Activated CD8-positive, alpha-beta T cell treated with anti-CD3 and anti-CD28 coated beads, Interleukin-2, amount 10 ng/mL, durations not matched to agents 7 days and 5 days (primary cell): ENCODE measurements around the gene SETD1B. TPM values are rescaled to one million over a fixed set of nuclear protein-coding genes. Genes with fewer than 3 reads are reported as not detected.
"Not testable (repeated sequence)": the region's sequence is repeated elsewhere in the genome, so short reads cannot be mapped to it uniquely, and the experiment has no call there.

Experiments
- ATAC-seq: fragments of 150-1000 bp; cut with Tn5 transposase; one replicate; pipeline ENCODE4 v1.10.0; 2021; ENCODE audit warnings: moderate library complexity
- CTCF ChIA-PET: fragments of 350-600 bp; sonication (Branson Sonifier 250); formaldehyde crosslinking; loops from one replicate; lab custom pipeline; 2021; ENCODE audit warnings: antibody characterized with exemption; lab: Charles Lee
- POLR2A ChIA-PET: fragments of 350-600 bp; sonication (Branson Sonifier 250); formaldehyde crosslinking; loops from one replicate; lab custom pipeline; 2021; ENCODE audit warnings: antibody characterized with exemption; lab: Charles Lee
- DNase-seq: peaks from one replicate; pipeline ENCODE4 v3.0.0-alpha.2; 2020
- H3K27ac Mint-ChIP-seq: one replicate; pipeline ENCODE4 v1.8.0; 2021; ENCODE audit warnings: mild to moderate bottlenecking, mixed read lengths
- H3K27me3 Mint-ChIP-seq: one replicate; pipeline ENCODE4 v1.8.0; 2021; ENCODE audit warnings: low read depth, mixed read lengths
- H3K36me3 Mint-ChIP-seq: one replicate; pipeline ENCODE4 v1.8.0; 2021; ENCODE audit warnings: low read depth, mixed read lengths
- H3K4me1 Mint-ChIP-seq: one replicate; pipeline ENCODE4 v1.8.0; 2021; ENCODE audit warnings: low read depth, mixed read lengths
- H3K4me3 Mint-ChIP-seq: one replicate; pipeline ENCODE4 v1.8.0; 2021; ENCODE audit warnings: mild to moderate bottlenecking, mixed read lengths
- H3K9me3 Mint-ChIP-seq: one replicate; pipeline ENCODE4 v1.8.0; 2022; ENCODE audit warnings: mixed read lengths; ENCODE audit not compliant: insufficient read depth
- total RNA-seq, 2 experiments: library from RNA; stranded (reverse); gene quantifications; one replicate each; pipeline ENCODE4 v1.2.3, GENCODE V29; 2021

SETD1B gene
- total RNA-seq, 2 experiments from 2014 or later: 30.0 to 30.9 TPM

DNA sequence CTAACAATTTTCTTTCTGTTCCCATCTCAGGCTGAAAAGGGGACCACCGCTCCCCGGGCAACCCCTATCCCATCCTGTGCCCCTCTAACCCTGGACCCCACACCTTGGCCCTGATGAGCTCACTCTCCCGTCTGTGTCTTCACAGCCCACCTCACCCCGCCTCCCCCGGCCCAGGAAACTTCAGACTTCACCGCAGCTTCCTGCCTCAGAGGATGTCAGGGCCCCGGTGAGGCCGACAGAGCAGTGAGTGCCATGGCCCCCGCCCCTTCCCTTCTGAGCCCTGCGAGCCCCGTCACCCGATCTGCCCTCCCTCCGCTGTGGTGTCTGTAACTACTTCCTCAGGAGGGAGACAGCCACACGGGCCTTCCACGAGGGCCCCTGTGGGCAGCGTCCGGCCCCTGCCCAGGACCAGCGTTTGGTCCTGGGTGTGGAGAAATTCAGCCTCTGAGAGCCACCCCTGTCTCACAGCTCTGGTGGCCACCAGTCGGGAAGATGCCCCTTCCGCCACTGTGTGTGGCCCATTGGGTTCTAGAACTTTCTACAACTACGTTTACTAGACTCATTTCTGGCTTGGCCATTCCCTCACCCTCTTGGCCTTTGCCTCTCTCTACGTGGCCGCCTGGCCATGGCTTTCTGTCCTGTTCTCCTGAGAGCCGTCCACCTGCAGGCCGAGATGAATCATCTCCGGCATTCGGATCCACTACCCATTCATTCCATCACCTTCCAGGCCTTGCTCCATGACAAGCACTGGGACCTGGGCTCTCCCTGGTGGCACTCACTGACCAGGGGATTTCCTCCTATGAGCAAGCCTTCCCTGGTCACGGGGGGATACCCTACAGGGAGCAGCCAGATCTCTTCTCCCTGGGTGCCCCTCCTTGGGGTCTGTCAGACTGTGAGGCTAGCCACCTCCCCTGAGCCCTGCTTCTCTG, 13.7 kb upstream of the SETD1B start:
- Mint-ChIP-seq H3K27ac (peak overlapping the region; percentile 99), H3K36me3 (peaks cover 67% of the 10 kb centered on the region), H3K27me3 (no peaks in the 10 kb centered on the region), H3K9me3 (no peaks in the 10 kb centered on the region), H3K4me3 (peak overlapping the region; percentile 94), H3K4me1 (peaks cover 68% of the 10 kb centered on the region)
- peak; percentile 98 for DNase-seq
- ChIA-PET POLR2A (interaction anchor here (0.6 to 26.9 kb wide), 9 partner anchors 8 to 291 kb away, joined by 3 to 543 read pairs (median 4); partner anchors contain the start of genes ORAI1, SETD1B and TMEM120B), CTCF (interaction anchor here (0.5 to 26.5 kb wide), 9 partner anchors 11 to 165 kb away, joined by 3 to 956 read pairs (median 4); partner anchors contain the start of genes CFAP251, PSMD9, SETD1B and TMEM120B)
- ATAC-seq: peak; percentile 60

DNA sequence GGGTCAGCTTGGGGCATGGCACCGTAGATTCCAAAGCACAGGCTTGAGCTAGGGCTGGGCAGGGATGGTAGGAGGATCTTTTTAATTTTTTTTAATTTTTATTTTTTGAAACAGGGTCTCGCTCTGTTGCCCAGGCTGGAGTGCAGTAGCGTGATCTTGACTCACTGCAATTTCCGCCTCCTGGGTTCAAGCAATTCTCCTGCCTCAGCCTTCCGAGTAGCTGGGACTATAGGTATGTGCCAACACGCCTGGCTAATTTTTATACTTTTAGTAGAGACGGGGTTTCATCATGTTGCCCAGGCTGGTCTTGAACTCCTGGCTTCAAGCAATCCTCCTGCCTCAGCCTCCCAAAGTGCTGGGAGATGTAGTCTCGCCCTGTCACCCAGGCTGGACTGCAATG, 13.0 kb upstream of the SETD1B start:
- not testable (repeated sequence) for DNase-seq, ATAC-seq, H3K27me3 Mint-ChIP-seq, H3K9me3 Mint-ChIP-seq
- ChIA-PET POLR2A (interaction anchor here (0.7 to 26.9 kb wide), 5 partner anchors 9 to 414 kb away, joined by 4 to 543 read pairs (median 17); partner anchors contain the start of genes SETD1B and TMEM120B), CTCF (interaction anchor here (11.6 to 26.5 kb wide), 2 partner anchors 12 to 15 kb away, joined by 581 to 956 read pairs; partner anchors contain the start of gene SETD1B)
- Mint-ChIP-seq H3K4me1 (peaks cover 70% of the 10 kb centered on the region), H3K36me3 (peaks cover 69% of the 10 kb centered on the region), H3K4me3 (peak overlapping the region; percentile 94), H3K27ac (peak overlapping the region; percentile 99)

- H3K9me3 Mint-ChIP-seq: no peaks in the 10 kb centered on the region
These were observed 11.9 kb upstream of the SETD1B start for GRCh38 chr12:121791671-121792551.

DNA sequence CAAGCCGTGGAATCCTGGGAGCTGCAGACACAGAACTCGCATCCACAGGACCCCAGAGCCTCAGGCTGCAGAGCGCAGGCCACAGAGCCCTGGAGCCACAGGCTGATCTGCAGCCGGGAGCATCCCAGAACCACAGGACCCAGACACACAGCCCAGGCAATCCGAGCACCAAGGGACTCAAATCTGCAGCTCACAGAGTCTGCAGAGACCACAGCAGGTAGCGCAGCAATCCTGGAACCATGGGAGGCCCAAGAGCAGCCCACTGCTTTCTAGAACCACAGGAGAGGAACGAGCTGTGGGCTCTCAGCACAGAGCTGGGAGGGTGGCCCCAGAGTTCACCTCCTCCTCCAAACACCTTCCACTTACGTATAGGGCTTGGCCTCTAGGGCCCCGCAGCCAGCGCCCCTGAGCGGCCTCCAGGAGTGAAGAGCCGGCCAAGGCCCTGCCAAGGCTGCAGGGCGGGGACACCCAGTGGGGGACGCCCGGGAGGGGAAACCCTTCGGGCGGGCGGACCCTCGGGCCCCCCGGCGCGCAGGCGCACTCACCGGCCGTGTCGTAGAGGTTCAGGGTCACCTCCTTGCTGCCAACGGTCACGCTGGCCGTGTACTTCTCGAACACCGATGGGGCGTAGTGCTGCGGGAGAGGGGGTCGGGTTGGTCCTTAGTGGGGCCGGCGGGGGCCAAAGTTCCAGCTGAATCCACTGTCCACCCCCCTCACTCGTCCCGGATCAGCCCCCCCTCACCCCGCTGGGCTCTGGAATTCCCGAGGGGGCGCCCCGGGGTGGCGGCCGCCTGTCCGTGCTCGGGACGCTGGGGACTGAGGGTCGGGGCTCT, 11.0 kb upstream of the SETD1B start:
- ATAC-seq (peak; percentile 21), DNase-seq (peak; percentile 78)
- CTCF ChIA-PET: interaction anchor here (1.1 to 26.5 kb wide), 13 partner anchors 13 to 106 kb away, joined by 3 to 956 read pairs (median 27); partner anchors contain the start of genes PSMD9, SETD1B and TMEM120B
- Mint-ChIP-seq H3K36me3 (peaks cover 59% of the 10 kb centered on the region), H3K27ac (peak overlapping the region; percentile 99), H3K4me3 (peak overlapping the region; percentile 94), H3K9me3 (no peaks in the 10 kb centered on the region), H3K4me1 (peaks cover 60% of the 10 kb centered on the region), H3K27me3 (no peaks in the 10 kb centered on the region)
- POLR2A ChIA-PET: interaction anchor here (0.7 to 26.9 kb wide), 11 partner anchors 8 to 1501 kb away, joined by 3 to 543 read pairs (median 12); partner anchors contain the start of genes PSMD9, SETD1B and TMEM120B

More at GRCh38 chr12:121791671-121792551, 11.9 kb upstream of the SETD1B start:
- peak overlapping the region; percentile 94 for H3K4me3 Mint-ChIP-seq
- peak overlapping the region; percentile 99 for H3K27ac Mint-ChIP-seq
- peaks cover 60% of the 10 kb centered on the region for H3K36me3 Mint-ChIP-seq
- H3K4me1 Mint-ChIP-seq: peaks cover 62% of the 10 kb centered on the region
- ChIA-PET CTCF (interaction anchor here (1.9 to 26.5 kb wide), 5 partner anchors 13 to 94 kb away, joined by 4 to 956 read pairs (median 73); partner anchors contain the start of genes SETD1B and TMEM120B), POLR2A (interaction anchor here (0.6 to 26.9 kb wide), 9 partner anchors 7 to 1501 kb away, joined by 3 to 543 read pairs (median 12); partner anchors contain the start of genes SETD1B and TMEM120B)
- H3K27me3 Mint-ChIP-seq: no peaks in the 10 kb centered on the region
- ATAC-seq (no peak), DNase-seq (peak; percentile 49)

DNA sequence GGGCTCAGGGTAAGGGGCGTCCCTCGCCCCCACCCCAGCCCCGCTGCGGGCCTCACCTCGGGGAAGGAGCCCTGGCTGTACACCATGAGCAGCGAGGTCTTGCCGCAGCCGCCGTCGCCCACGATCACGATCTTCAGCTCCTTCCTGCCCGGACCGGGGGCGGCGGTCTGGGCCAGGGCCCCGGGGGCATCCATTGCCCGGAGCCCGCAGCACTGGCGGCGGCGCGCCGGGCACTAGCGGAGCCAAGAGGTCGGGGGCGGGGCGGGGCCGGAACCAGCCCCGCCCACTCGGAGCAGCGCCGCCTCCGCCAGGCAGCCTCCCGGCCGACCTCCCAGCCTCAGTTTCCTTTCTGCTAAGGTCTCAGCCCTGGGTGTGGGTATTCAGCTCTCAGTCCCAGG, 10.4 kb upstream of the SETD1B start, which contains the start of gene RHOF:
Gene RHOF (minus strand): TSS at position 249 of the 398 bp plus-strand sequence. CDS start 55 bp downstream, at position 194.
- Mint-ChIP-seq H3K4me1 (peaks cover 60% of the 10 kb centered on the region), H3K27ac (peak within 1 kb of the TSS; percentile 99), H3K27me3 (no peaks in the 10 kb centered on the region), H3K36me3 (peaks cover 58% of the 10 kb centered on the region), H3K4me3 (peak within 1 kb of the TSS; percentile 94), H3K9me3 (no peaks in the 10 kb centered on the region)
- ATAC-seq: peak; percentile 22
- ChIA-PET POLR2A (interaction anchor here (0.7 to 26.9 kb wide), 12 partner anchors 8 to 442 kb away, joined by 3 to 543 read pairs (median 9); partner anchors contain the start of genes PSMD9, SETD1B and TMEM120B), CTCF (interaction anchor here (1.1 to 26.5 kb wide), 39 partner anchors 12 to 303 kb away, joined by 3 to 956 read pairs (median 6); partner anchors contain the start of genes PSMD9, SETD1B and TMEM120B)
- DNase-seq: no peak

GRCh38 chr12:121793838-121794533, 9.8 kb upstream of the SETD1B start:
- Mint-ChIP-seq H3K4me3 (peak overlapping the region; percentile 94), H3K4me1 (peaks cover 60% of the 10 kb centered on the region), H3K9me3 (no peaks in the 10 kb centered on the region), H3K27me3 (no peaks in the 10 kb centered on the region), H3K27ac (peak overlapping the region; percentile 95), H3K36me3 (peaks cover 58% of the 10 kb centered on the region)
- peak; percentile 64 for ATAC-seq
- POLR2A ChIA-PET: interaction anchor here (0.7 to 26.9 kb wide), 12 partner anchors 9 to 107 kb away, joined by 3 to 543 read pairs (median 9); partner anchors contain the start of genes PSMD9, SETD1B and TMEM120B
- CTCF ChIA-PET: interaction anchor here (0.6 to 26.5 kb wide), 72 partner anchors 12 to 302 kb away, joined by 3 to 956 read pairs (median 5); partner anchors contain the start of genes CFAP251, PSMD9, SETD1B and TMEM120B
- peak; percentile 96 for DNase-seq

GRCh38 chr12:121794534-121795033, 9.2 kb upstream of the SETD1B start:
- ChIA-PET POLR2A (interaction anchor here (0.6 to 26.9 kb wide), 12 partner anchors 9 to 229 kb away, joined by 3 to 543 read pairs (median 12); partner anchors contain the start of genes PSMD9, SETD1B and TMEM120B), CTCF (interaction anchor here (0.6 to 26.5 kb wide), 70 partner anchors 11 to 302 kb away, joined by 3 to 956 read pairs (median 5); partner anchors contain the start of genes CFAP251, PSMD9, SETD1B and TMEM120B)
- DNase-seq (no peak), ATAC-seq (peak; percentile 11)
- H3K36me3 Mint-ChIP-seq: peaks cover 58% of the 10 kb centered on the region
- H3K4me1 Mint-ChIP-seq: peaks cover 60% of the 10 kb centered on the region
- no peaks in the 10 kb centered on the region for H3K27me3 Mint-ChIP-seq
- peak overlapping the region; percentile 95 for H3K27ac Mint-ChIP-seq
- H3K4me3 Mint-ChIP-seq: peak overlapping the region; percentile 94
- no peaks in the 10 kb centered on the region for H3K9me3 Mint-ChIP-seq

DNA sequence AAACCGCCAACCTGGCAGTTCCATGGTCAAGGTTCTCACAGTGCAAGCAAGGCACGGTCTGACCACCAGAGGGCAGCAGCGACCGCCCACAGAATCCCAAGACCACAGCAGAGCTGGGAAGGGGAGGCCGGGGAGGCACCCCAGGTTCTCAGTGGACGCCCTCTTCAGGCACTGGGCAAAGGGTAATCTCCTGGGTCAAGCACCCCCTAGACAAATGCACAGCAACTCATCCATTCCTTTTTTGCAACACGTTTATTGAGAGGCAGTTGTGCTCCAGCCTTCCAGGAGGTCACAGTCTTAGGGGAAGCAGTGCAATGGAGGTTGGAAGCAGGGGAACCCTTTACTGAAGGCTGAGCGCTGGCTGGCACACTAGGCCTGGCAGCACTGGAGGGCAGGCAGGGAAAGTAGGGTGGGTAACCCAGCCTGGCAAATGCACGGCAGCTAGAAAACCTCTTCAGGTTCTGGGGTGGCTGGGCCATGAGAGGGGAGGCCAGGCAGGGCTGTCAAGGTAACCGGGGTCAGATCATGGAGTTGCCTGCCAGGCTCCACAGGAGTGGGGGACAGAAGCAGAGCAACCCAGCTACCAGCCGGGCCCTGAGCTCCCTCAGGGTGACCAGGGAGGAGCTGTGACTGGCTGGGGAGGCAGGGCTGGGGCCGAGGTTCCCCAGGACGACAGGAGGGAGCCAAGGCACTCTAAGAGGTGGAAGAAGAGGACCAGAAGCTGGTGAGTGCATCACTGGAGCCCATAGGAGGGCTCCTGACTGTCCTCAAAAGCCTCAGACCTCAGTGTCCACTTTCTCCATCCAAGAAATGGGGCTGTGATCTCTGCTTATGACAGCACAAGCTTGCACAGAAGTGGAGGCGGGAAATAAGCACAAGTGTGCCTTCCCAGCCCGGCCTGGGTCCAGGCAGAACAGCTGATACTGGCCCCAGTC, 8.5 kb upstream of the SETD1B start:
- H3K27ac Mint-ChIP-seq: peak overlapping the region; percentile 95
- peak overlapping the region; percentile 94 for H3K4me3 Mint-ChIP-seq
- ATAC-seq (peak; percentile 7), DNase-seq (peak; percentile 88)
- H3K27me3 Mint-ChIP-seq: no peaks in the 10 kb centered on the region
- H3K36me3 Mint-ChIP-seq: peaks cover 51% of the 10 kb centered on the region
- no peaks in the 10 kb centered on the region for H3K9me3 Mint-ChIP-seq
- POLR2A ChIA-PET: interaction anchor here (0.6 to 26.9 kb wide), 10 partner anchors 10 to 395 kb away, joined by 3 to 543 read pairs (median 12); partner anchors contain the start of genes PSMD9, RNF34 and SETD1B
- peaks cover 53% of the 10 kb centered on the region for H3K4me1 Mint-ChIP-seq
- CTCF ChIA-PET: interaction anchor here (0.6 to 26.5 kb wide), 39 partner anchors 8 to 279 kb away, joined by 3 to 956 read pairs (median 7); partner anchors contain the start of genes CFAP251, PSMD9, SETD1B and TMEM120B
